Fibroblast of lung (primary cell): ENCODE measurements around the gene TGFB1I1. TPM values are rescaled to one million over a fixed set of nuclear protein-coding genes. Genes with fewer than 3 reads are reported as not detected.

Experiments
- DNase-seq, 2 donors: peaks; one replicate each; pipeline versions ENCODE4 v3.0.0 to v3.0.0-alpha.2; 2010; ENCODE audit warnings: low read depth in 2 of 2
- H2AFZ ChIP-seq: 2 replicates; pipeline ENCODE4 v1.5.1; 2012; ENCODE audit warnings: low read length, control low read depth, inconsistent platforms
- H3K27ac ChIP-seq: 2 replicates; pipeline ENCODE4 v1.5.1; 2011; ENCODE audit warnings: low read length, control low read depth; ENCODE audit not compliant: insufficient read depth
- H3K27me3 ChIP-seq: 2 replicates; pipeline ENCODE4 v1.5.1; 2011; ENCODE audit warnings: mild to moderate bottlenecking, low read length; ENCODE audit not compliant: control insufficient read depth, insufficient read depth
- H3K36me3 ChIP-seq: 2 replicates; pipeline ENCODE4 v1.5.1; 2011; ENCODE audit warnings: low read length; ENCODE audit not compliant: control insufficient read depth, insufficient read depth
- H3K4me1 ChIP-seq: 2 replicates; pipeline ENCODE4 v1.5.1; 2011; ENCODE audit warnings: low read length; ENCODE audit not compliant: control insufficient read depth, insufficient read depth; ENCODE audit errors: extremely low read depth
- H3K4me2 ChIP-seq: 2 replicates; pipeline ENCODE4 v1.5.1; 2011; ENCODE audit warnings: low read length, control low read depth; ENCODE audit not compliant: insufficient read depth; ENCODE audit errors: extremely low read depth
- H3K4me3 ChIP-seq, 4 experiments: fragments of 200-600 bp in 1 of 4; sonication (generic) in 1 of 4; replicated peaks in 1 of 4; 2 replicates each; pipeline ENCODE4 v1.5.1; 2011 to 2016; ENCODE audit warnings: low read length in 4 of 4, low read depth in 3 of 4, mild to moderate bottlenecking in 3 of 4, control low read depth in 2 of 4, inconsistent platforms in 1 of 4, mixed read lengths in 1 of 4; ENCODE audit not compliant: insufficient read depth in 1 of 4; ENCODE audit errors: control extremely low read depth in 1 of 4
- H3K79me2 ChIP-seq: 2 replicates; pipeline ENCODE4 v1.5.1; 2012; ENCODE audit warnings: mild to moderate bottlenecking, low read length, inconsistent platforms; ENCODE audit not compliant: control insufficient read depth, insufficient read depth
- H3K9ac ChIP-seq: 2 replicates; pipeline ENCODE4 v1.5.1; 2011; ENCODE audit warnings: mild to moderate bottlenecking, low read length, control low read depth; ENCODE audit not compliant: insufficient read depth
- H3K9me3 ChIP-seq: 2 replicates; pipeline ENCODE4 v1.5.1; 2012; ENCODE audit warnings: low read depth, low read length; ENCODE audit not compliant: control insufficient read depth, insufficient read depth
- H4K20me1 ChIP-seq: 2 replicates; pipeline ENCODE4 v1.5.1; 2011; ENCODE audit warnings: low read length; ENCODE audit not compliant: control insufficient read depth, insufficient read depth; ENCODE audit errors: extremely low read depth
- CTCF ChIP-seq, 2 donors: IDR thresholded peaks in 1 of 2; conservative IDR thresholded peaks in 1 of 2; 1 replicate in 1 of 2; 2 replicates in 1 of 2; pipeline ENCODE4 v1.5.1; 2011 to 2012; ENCODE audit warnings: low read length in 2 of 2, control low read depth in 1 of 2, inconsistent platforms in 1 of 2, low read depth in 1 of 2, mild to moderate bottlenecking in 1 of 2
- EZH2 ChIP-seq: IDR thresholded peaks from 2 replicates; pipeline ENCODE4 v1.5.1; 2012; ENCODE audit warnings: low read length, control low read depth, mild to moderate bottlenecking; ENCODE audit errors: missing control alignments
- polyA plus RNA-seq, 2 donors: library from polyadenylated mRNA; depleted of rRNA in 1 of 2; stranded (reverse) in 1 of 2; unstranded in 1 of 2; fragments of >200 nt; gene quantifications; 2 replicates each; pipeline ENCODE4 v1.2.1, GENCODE V29; 2011 to 2012; ENCODE audit warnings: missing spikeins in 1 of 2
- total RNA-seq: library from RNA; depleted of rRNA; stranded (reverse); fragments of >200 nt; gene quantifications from 2 replicates; pipeline ENCODE4 v1.2.1, GENCODE V29; 2014

TGFB1I1 gene
- total and polyA plus RNA-seq, 2 donors (not counting 1 experiment from before 2014, with no cell fraction given) = 46.9 to 94.3 TPM

- no peak overlapping the region for H2AFZ ChIP-seq
- H3K36me3 ChIP-seq = peaks cover 15% of the 10 kb centered on the region
- no peak overlapping the region for H3K9ac ChIP-seq
- H3K27me3 ChIP-seq = peaks cover 11% of the 10 kb centered on the region
- no peaks in the 10 kb centered on the region for H3K9me3 ChIP-seq
- no peaks in the 10 kb centered on the region for H4K20me1 ChIP-seq
- H3K79me2 ChIP-seq = no peaks in the 10 kb centered on the region
- H3K4me1 ChIP-seq = peaks cover 9% of the 10 kb centered on the region
- no peak for DNase-seq
- no peak for TF ChIP-seq EZH2
- TF ChIP-seq CTCF (conservative IDR thresholded peaks at IDR 0.05 in 1 of 2, IDR thresholded peaks at IDR 0.05 in 1 of 2; ENCODE audit: low read depth in 1 of 2, low read length in 2 of 2) = no peak
- H3K4me2 ChIP-seq = no peak overlapping the region
- no peak overlapping the region for H3K27ac ChIP-seq
- no peak overlapping the region for H3K4me3 ChIP-seq
Measured at GRCh38 chr16:31489298-31489564, 17.3 kb downstream of the TGFB1I1 start.

- H3K9me3 ChIP-seq = no peaks in the 10 kb centered on the region
- H3K36me3 ChIP-seq = peaks cover 16% of the 10 kb centered on the region
- no peak overlapping the region for H3K4me3 ChIP-seq
- H3K9ac ChIP-seq = no peak overlapping the region
- H3K79me2 ChIP-seq = no peaks in the 10 kb centered on the region
- H3K4me2 ChIP-seq = no peak overlapping the region
- H2AFZ ChIP-seq = no peak overlapping the region
- TF ChIP-seq CTCF (conservative IDR thresholded peaks at IDR 0.05 in 1 of 2, IDR thresholded peaks at IDR 0.05 in 1 of 2; ENCODE audit: low read depth in 1 of 2, low read length in 2 of 2) = no peak
- no peak for TF ChIP-seq EZH2
- H3K27me3 ChIP-seq = peaks cover 11% of the 10 kb centered on the region
- H3K4me1 ChIP-seq = peaks cover 9% of the 10 kb centered on the region
- no peaks in the 10 kb centered on the region for H4K20me1 ChIP-seq
- DNase-seq = no peak
- H3K27ac ChIP-seq = no peak overlapping the region
Measured at GRCh38 chr16:31489616-31490584, 17.9 kb downstream of the TGFB1I1 start.

- no peaks in the 10 kb centered on the region for H3K9me3 ChIP-seq
- DNase-seq = no peak
- no peak overlapping the region for H3K4me3 ChIP-seq
- no peaks in the 10 kb centered on the region for H4K20me1 ChIP-seq
- H3K9ac ChIP-seq = no peak overlapping the region
- no peaks in the 10 kb centered on the region for H3K79me2 ChIP-seq
- H3K27ac ChIP-seq = no peak overlapping the region
- no peak overlapping the region for H2AFZ ChIP-seq
- H3K4me1 ChIP-seq = peaks cover 9% of the 10 kb centered on the region
- no peak overlapping the region for H3K4me2 ChIP-seq
- H3K27me3 ChIP-seq = peaks cover 7% of the 10 kb centered on the region
- H3K36me3 ChIP-seq = peaks cover 18% of the 10 kb centered on the region
- TF ChIP-seq CTCF (conservative IDR thresholded peaks at IDR 0.05 in 1 of 2, IDR thresholded peaks at IDR 0.05 in 1 of 2; ENCODE audit: low read depth in 1 of 2, low read length in 2 of 2) (no peak), EZH2 (no peak)
Measured at GRCh38 chr16:31491778-31492418, 19.9 kb downstream of the TGFB1I1 start.
